ENCODE data around the gene DHRSX. TPM values are rescaled to one million over a fixed set of nuclear protein-coding genes. Genes with fewer than 3 reads are reported as not detected.

Gene DHRSX
- total RNA-seq, 1 experiment from 2014 or later = 21.5 TPM

GRCh38 chrX:2546496-2546895 lies 45.7 kb upstream of the DHRSX start:
- TF ChIP-seq CTCF (IDR thresholded peaks at IDR 0.05; ENCODE audit: unreplicated experiment) = no peak
- Mint-ChIP-seq H3K9me3 (ENCODE audit: low read depth, unreplicated experiment) (peaks cover 2% of the 10 kb centered on the region), H3K27ac (ENCODE audit: unreplicated experiment) (no peak overlapping the region), H3K27me3 (ENCODE audit: unreplicated experiment) (no peaks in the 10 kb centered on the region), H3K4me3 (ENCODE audit: low read depth, unreplicated experiment) (no peak overlapping the region), H3K36me3 (ENCODE audit: insufficient read depth, unreplicated experiment) (no peaks in the 10 kb centered on the region), H3K4me1 (ENCODE audit: low read depth, unreplicated experiment) (no peaks in the 10 kb centered on the region)
- CTCF ChIA-PET = no interaction called here
- DNase-seq = no peak
- BruUV-seq (replicated peaks) = no TSS peak
- intact Hi-C loops (cut with micrococcal nuclease; ENCODE audit: unreplicated experiment) = no loop called here

GRCh38 chrX:2545144-2545543 lies 44.4 kb upstream of the DHRSX start:
- H3K27ac Mint-ChIP-seq (ENCODE audit: unreplicated experiment) = no peak overlapping the region
- no peak for TF ChIP-seq CTCF (IDR thresholded peaks at IDR 0.05; ENCODE audit: unreplicated experiment)
- H3K4me1 Mint-ChIP-seq (ENCODE audit: low read depth, unreplicated experiment) = no peaks in the 10 kb centered on the region
- no peak for DNase-seq
- no TSS peak for BruUV-seq (replicated peaks)
- CTCF ChIA-PET = no interaction called here
- H3K36me3 Mint-ChIP-seq (ENCODE audit: insufficient read depth, unreplicated experiment) = no peaks in the 10 kb centered on the region
- no peaks in the 10 kb centered on the region for H3K27me3 Mint-ChIP-seq (ENCODE audit: unreplicated experiment)
- H3K9me3 Mint-ChIP-seq (ENCODE audit: low read depth, unreplicated experiment) = peaks cover 2% of the 10 kb centered on the region
- intact Hi-C loops (cut with micrococcal nuclease; ENCODE audit: unreplicated experiment) = no loop called here
- H3K4me3 Mint-ChIP-seq (ENCODE audit: low read depth, unreplicated experiment) = no peak overlapping the region

- intact Hi-C loops (cut with micrococcal nuclease; ENCODE audit: unreplicated experiment) = no loop called here
- Mint-ChIP-seq H3K4me1 (ENCODE audit: low read depth, unreplicated experiment) (no peaks in the 10 kb centered on the region), H3K4me3 (ENCODE audit: low read depth, unreplicated experiment) (no peak overlapping the region), H3K27ac (ENCODE audit: unreplicated experiment) (no peak overlapping the region), H3K27me3 (ENCODE audit: unreplicated experiment) (peaks cover 5% of the 10 kb centered on the region), H3K9me3 (ENCODE audit: low read depth, unreplicated experiment) (no peaks in the 10 kb centered on the region), H3K36me3 (ENCODE audit: insufficient read depth, unreplicated experiment) (no peaks in the 10 kb centered on the region)
- no TSS peak for BruUV-seq (replicated peaks)
- no peak for DNase-seq
- CTCF ChIA-PET = no interaction called here
- TF ChIP-seq CTCF (IDR thresholded peaks at IDR 0.05; ENCODE audit: unreplicated experiment) = no peak
Measured at GRCh38 chrX:2542826-2543521, 42.2 kb upstream of the DHRSX start.

DNA sequence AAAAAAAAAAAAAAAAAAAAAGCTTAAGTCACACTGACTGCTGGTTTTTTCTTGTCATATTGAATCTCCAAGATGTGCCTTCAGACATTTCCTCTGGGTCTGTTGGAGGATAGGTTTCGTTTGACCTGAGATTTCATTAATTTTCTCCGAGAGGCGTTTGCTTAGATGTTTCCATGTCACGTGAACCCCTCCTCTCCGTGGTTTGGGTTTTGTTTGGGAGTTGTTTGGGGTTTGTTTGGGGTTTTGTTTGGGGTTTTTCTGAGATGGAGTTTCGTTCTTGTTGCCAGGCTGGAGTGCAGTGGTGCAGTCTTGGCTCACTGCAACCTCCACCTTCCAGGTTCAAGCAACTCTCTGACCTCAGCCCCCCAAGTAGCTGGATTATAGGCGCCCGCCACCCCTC lies 40.8 kb upstream of the DHRSX start:
- Mint-ChIP-seq H3K4me3 (ENCODE audit: low read depth, unreplicated experiment) (no peak overlapping the region), H3K36me3 (ENCODE audit: insufficient read depth, unreplicated experiment) (no peaks in the 10 kb centered on the region), H3K27ac (ENCODE audit: unreplicated experiment) (no peak overlapping the region), H3K9me3 (ENCODE audit: low read depth, unreplicated experiment) (no peaks in the 10 kb centered on the region), H3K27me3 (ENCODE audit: unreplicated experiment) (peaks cover 12% of the 10 kb centered on the region), H3K4me1 (ENCODE audit: low read depth, unreplicated experiment) (no peaks in the 10 kb centered on the region)
- no peak for DNase-seq
- TF ChIP-seq CTCF (IDR thresholded peaks at IDR 0.05; ENCODE audit: unreplicated experiment) = no peak
- no TSS peak for BruUV-seq (replicated peaks)
- intact Hi-C loops (cut with micrococcal nuclease; ENCODE audit: unreplicated experiment) = no loop called here
- CTCF ChIA-PET = no interaction called here
